HCT116 (cell line): ENCODE data around the gene RANGAP1. TPM values are rescaled to one million over a fixed set of nuclear protein-coding genes. Genes with fewer than 3 reads are reported as not detected.

Experiments used
- ATAC-seq: fragments of 200-7000 bp; cut with Tn5 transposase; 2 replicates; pipeline ENCODE4 v1.9.1; 2020; ENCODE audit warnings: mild to moderate bottlenecking, moderate library complexity
- BruUV-seq: library from RNA; stranded (reverse); fragments of 400-500 nt; replicated peaks from 2 replicates; lab custom pipeline; 2021; lab: Mats Ljungman, UMichigan
- CTCF ChIA-PET: fragments of 300-600 bp; sonication (Branson Sonifier 250); formaldehyde crosslinking; loops from one replicate; lab custom pipeline; 2021; ENCODE audit warnings: antibody characterized with exemption; lab: Charles Lee
- POLR2A ChIA-PET: fragments of 300-600, 350-600 bp; sonication (Branson Sonifier 250); formaldehyde crosslinking; loops from one replicate; lab custom pipeline; 2021; ENCODE audit warnings: antibody characterized with exemption; lab: Charles Lee
- RAD21 ChIA-PET, 2 experiments: fragments of 300-600 bp; sonication (Branson Sonifier 250); formaldehyde crosslinking; loops; one replicate each; lab custom pipeline; 2023; ENCODE audit warnings: low total read pairs in 2 of 2; ENCODE audit not compliant: uncharacterized antibody in 2 of 2, unreplicated experiment in 2 of 2, low non-redundant PET in 1 of 2; lab: Charles Lee
- DNase-seq: peaks from one replicate; pipeline ENCODE4 v3.0.0-alpha.2; 2010; ENCODE audit warnings: low read depth, low spot score
- H2AFZ ChIP-seq: fragments of 200-600 bp; shearing (Covaris generic), sonication (generic); 2 replicates; pipeline ENCODE4 v1.6.1; 2017; ENCODE audit warnings: low read depth, mixed run types, mixed read lengths, antibody characterized with exemption, low read length; ENCODE audit not compliant: poor library complexity, severe bottlenecking
- H3K27ac ChIP-seq: 2 replicates; pipeline ENCODE4 v1.5.1; 2012; ENCODE audit warnings: low read depth, low read length
- H3K27me3 ChIP-seq: fragments of 200-600 bp; sonication (generic); 2 replicates; pipeline ENCODE4 v1.6.1; 2016; ENCODE audit warnings: mixed run types, low read length, mixed read lengths; ENCODE audit not compliant: insufficient read depth
- H3K36me3 ChIP-seq, 2 experiments: fragments of 200-500 bp in 1 of 2; fragments of 200-600 bp in 1 of 2; sonication (Bioruptor generic) in 1 of 2; sonication (generic) in 1 of 2; 2 replicates each; pipeline versions ENCODE4 v1.5.1 to v1.6.1; 2014 to 2016; ENCODE audit warnings: low read length in 2 of 2, inconsistent platforms in 1 of 2, mixed read lengths in 1 of 2, mixed run types in 1 of 2; ENCODE audit not compliant: insufficient read depth in 2 of 2, control insufficient read depth in 1 of 2
- H3K4me1 ChIP-seq, 2 experiments: fragments of 200-600 bp in 1 of 2; sonication (generic) in 1 of 2; 2 replicates each; pipeline versions ENCODE4 v1.5.1 to v1.6.1; 2012 to 2017; ENCODE audit warnings: low read length in 2 of 2, inconsistent platforms in 1 of 2, mild to moderate bottlenecking in 1 of 2, mixed read lengths in 1 of 2, mixed run types in 1 of 2, moderate library complexity in 1 of 2; ENCODE audit not compliant: insufficient read depth in 2 of 2, control insufficient read depth in 1 of 2
- H3K4me2 ChIP-seq: fragments of 200-600 bp; sonication (generic); 2 replicates; pipeline ENCODE4 v1.6.1; 2017; ENCODE audit warnings: mixed run types, low read length, mixed read lengths
- H3K4me3 ChIP-seq, 2 experiments: fragments of 200-600 bp in 1 of 2; sonication (generic) in 1 of 2; replicated peaks in 1 of 2; 2 replicates each; pipeline ENCODE4 v1.5.1; 2011 to 2016; ENCODE audit warnings: low read length in 2 of 2, control low read depth in 1 of 2, low read depth in 1 of 2, mild to moderate bottlenecking in 1 of 2, mixed read lengths in 1 of 2, mixed run types in 1 of 2
- H3K79me2 ChIP-seq: fragments of 200-600 bp; sonication (generic); 2 replicates; pipeline ENCODE4 v1.6.1; 2017; ENCODE audit warnings: mild to moderate bottlenecking, mixed run types, low read length, moderate library complexity, mixed read lengths; ENCODE audit not compliant: insufficient read depth
- H3K9ac ChIP-seq: fragments of 200-600 bp; sonication (generic); 2 replicates; pipeline ENCODE4 v1.6.1; 2016; ENCODE audit warnings: low read length, mixed read lengths
- H3K9me2 ChIP-seq: fragments of 200-600 bp; sonication (generic), shearing (Covaris generic); 2 replicates; pipeline ENCODE4 v1.6.1; 2017; ENCODE audit warnings: mixed run types, mild to moderate bottlenecking, moderate library complexity; ENCODE audit not compliant: insufficient read depth
- H3K9me3 ChIP-seq, 2 experiments: fragments of 200-500 bp in 1 of 2; fragments of 200-600 bp in 1 of 2; sonication (Bioruptor generic) in 1 of 2; sonication (generic) in 1 of 2; 2 replicates each; pipeline ENCODE4 v1.6.1; 2014 to 2017; ENCODE audit warnings: low read length in 2 of 2, mixed read lengths in 2 of 2, inconsistent platforms in 1 of 2, low read depth in 1 of 2, mild to moderate bottlenecking in 1 of 2, mixed run types in 1 of 2, moderate library complexity in 1 of 2; ENCODE audit not compliant: control insufficient read depth in 1 of 2, insufficient read depth in 1 of 2
- H4K20me1 ChIP-seq: fragments of 200-600 bp; sonication (generic), shearing (Covaris generic); 2 replicates; pipeline ENCODE4 v1.6.1; 2017; ENCODE audit warnings: mixed run types, mild to moderate bottlenecking, moderate library complexity; ENCODE audit not compliant: insufficient read depth
- ATF3 ChIP-seq: IDR thresholded peaks from 2 replicates; pipeline ENCODE4 v1.6.1; 2012
- CBX3 ChIP-seq: IDR thresholded peaks from 2 replicates; pipeline ENCODE4 v1.6.1; 2012; ENCODE audit warnings: low read depth
- CEBPB ChIP-seq: IDR thresholded peaks from 2 replicates; pipeline ENCODE4 v1.6.1; 2012; ENCODE audit warnings: low read depth
- EGR1 ChIP-seq: IDR thresholded peaks from 2 replicates; pipeline ENCODE4 v1.6.1; 2012; ENCODE audit warnings: low read depth
- ELF1 ChIP-seq: IDR thresholded peaks from 2 replicates; pipeline ENCODE4 v1.6.1; 2012; ENCODE audit warnings: low read depth, borderline replicate concordance
- EZH2 ChIP-seq: fragments of 200-600 bp; sonication (generic); IDR thresholded peaks from 2 replicates; pipeline ENCODE4 v1.6.1; 2017; ENCODE audit warnings: antibody characterized with exemption, mixed run types
- EZH2phosphoT487 ChIP-seq: fragments of 200-600 bp; IDR thresholded peaks from 2 replicates; pipeline ENCODE4 v1.6.1; 2018; ENCODE audit warnings: antibody characterized with exemption, borderline replicate concordance
- FOSL1 ChIP-seq: IDR thresholded peaks from 2 replicates; pipeline ENCODE4 v1.6.1; 2012; ENCODE audit warnings: low read depth
- JUND ChIP-seq: IDR thresholded peaks from 2 replicates; pipeline ENCODE4 v1.6.1; 2012
- MAX ChIP-seq: IDR thresholded peaks from 2 replicates; pipeline ENCODE4 v1.6.1; 2012
- POLR2A ChIP-seq: IDR thresholded peaks from 2 replicates; pipeline ENCODE4 v1.7.0; 2011; ENCODE audit warnings: borderline replicate concordance; ENCODE audit not compliant: insufficient read depth, insufficient read length; ENCODE audit errors: extremely low read depth
- POLR2AphosphoS5 ChIP-seq: IDR thresholded peaks from 2 replicates; pipeline ENCODE4 v1.6.1; 2011; ENCODE audit warnings: mild to moderate bottlenecking, low read depth, low read length, moderate library complexity
- RAD21 ChIP-seq: IDR thresholded peaks from 2 replicates; pipeline ENCODE4 v1.6.1; 2012; ENCODE audit warnings: low read depth, mild to moderate bottlenecking
- REST ChIP-seq: IDR thresholded peaks from 2 replicates; pipeline ENCODE4 v1.6.1; 2012; ENCODE audit warnings: low read depth
- SIN3A ChIP-seq: IDR thresholded peaks from 2 replicates; pipeline ENCODE4 v1.6.1; 2012; ENCODE audit warnings: low read depth
- SP1 ChIP-seq: IDR thresholded peaks from 2 replicates; pipeline ENCODE4 v1.6.1; 2012; ENCODE audit warnings: low read depth
- SRF ChIP-seq: IDR thresholded peaks from 2 replicates; pipeline ENCODE4 v1.6.1; 2012; ENCODE audit warnings: low read depth
- ZFX ChIP-seq: fragments of 450-650 bp; IDR thresholded peaks from 2 replicates; pipeline ENCODE4 v1.6.1; 2017
- ZNF274 ChIP-seq: fragments of 200-500 bp; sonication (Bioruptor generic); IDR thresholded peaks from 2 replicates; pipeline ENCODE4 v1.6.1; 2014; ENCODE audit warnings: mild to moderate bottlenecking, low read depth, low read length, inconsistent platforms
- intact Hi-C: fragments of 100-400 bp; cut with micrococcal nuclease; formaldehyde crosslinking; loops from 2 replicates; pipeline ENCODE4 v1.10.0; 2022
- total RNA-seq: library from RNA; stranded (reverse); gene quantifications from one replicate; pipeline ENCODE4 v1.2.1, GENCODE V29; 2021; ENCODE audit not compliant: unreplicated experiment
- TF ChIP-seq, protein P1 (sequence below), 3 experiments: fragments of 200-600 bp in 1 of 3; sonication (generic) in 1 of 3; IDR thresholded peaks in 2 of 3; conservative IDR thresholded peaks in 1 of 3; 2 replicates each; pipeline ENCODE4 v1.5.1; 2012 to 2017; ENCODE audit warnings: low read depth in 2 of 3, low read length in 2 of 3, antibody characterized with exemption in 1 of 3, borderline replicate concordance in 1 of 3, control low read depth in 1 of 3, mild to moderate bottlenecking in 1 of 3, mixed read lengths in 1 of 3, mixed run types in 1 of 3, moderate library complexity in 1 of 3; ENCODE audit not compliant: insufficient read depth in 1 of 3

RANGAP1 gene
- total RNA-seq, 1 experiment from 2014 or later, result 121 TPM

GRCh38 chr22:41280854-41281253 lies 5.1 kb downstream of the RANGAP1 start:
- TF ChIP-seq RAD21, result no peak
- TF ChIP-seq, protein P1, sequence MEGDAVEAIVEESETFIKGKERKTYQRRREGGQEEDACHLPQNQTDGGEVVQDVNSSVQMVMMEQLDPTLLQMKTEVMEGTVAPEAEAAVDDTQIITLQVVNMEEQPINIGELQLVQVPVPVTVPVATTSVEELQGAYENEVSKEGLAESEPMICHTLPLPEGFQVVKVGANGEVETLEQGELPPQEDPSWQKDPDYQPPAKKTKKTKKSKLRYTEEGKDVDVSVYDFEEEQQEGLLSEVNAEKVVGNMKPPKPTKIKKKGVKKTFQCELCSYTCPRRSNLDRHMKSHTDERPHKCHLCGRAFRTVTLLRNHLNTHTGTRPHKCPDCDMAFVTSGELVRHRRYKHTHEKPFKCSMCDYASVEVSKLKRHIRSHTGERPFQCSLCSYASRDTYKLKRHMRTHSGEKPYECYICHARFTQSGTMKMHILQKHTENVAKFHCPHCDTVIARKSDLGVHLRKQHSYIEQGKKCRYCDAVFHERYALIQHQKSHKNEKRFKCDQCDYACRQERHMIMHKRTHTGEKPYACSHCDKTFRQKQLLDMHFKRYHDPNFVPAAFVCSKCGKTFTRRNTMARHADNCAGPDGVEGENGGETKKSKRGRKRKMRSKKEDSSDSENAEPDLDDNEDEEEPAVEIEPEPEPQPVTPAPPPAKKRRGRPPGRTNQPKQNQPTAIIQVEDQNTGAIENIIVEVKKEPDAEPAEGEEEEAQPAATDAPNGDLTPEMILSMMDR (IDR thresholded peaks at IDR 0.05 in 2 of 3, conservative IDR thresholded peaks at IDR 0.05 in 1 of 3; ENCODE audit: borderline replicate concordance in 1 of 3, insufficient read depth in 1 of 3, low read depth in 2 of 3, low read length in 2 of 3), result no peak
- no peak for TF ChIP-seq MAX
- no peak for TF ChIP-seq REST
- no peak for TF ChIP-seq SP1
- TF ChIP-seq EZH2phosphoT487, result no peak
- TF ChIP-seq ZFX, result no peak
- TF ChIP-seq CEBPB, result no peak
- TF ChIP-seq ATF3, result no peak
- TF ChIP-seq JUND, result no peak
- TF ChIP-seq FOSL1, result no peak
- TF ChIP-seq ZNF274, result no peak
- no peak for TF ChIP-seq POLR2A
- TF ChIP-seq SRF, result no peak
- TF ChIP-seq POLR2AphosphoS5, result no peak
- TF ChIP-seq EZH2, result no peak
- TF ChIP-seq CBX3, result no peak
- TF ChIP-seq EGR1, result no peak
- TF ChIP-seq ELF1, result no peak
- TF ChIP-seq SIN3A, result no peak
- Histone ChIP-seq H3K4me1 (peaks cover 7 to 14% of the 10 kb centered on the region in 2 experiments; a peak in 3 of 4 replicates), H3K36me3 (peaks cover 39 to 61% of the 10 kb centered on the region in 2 experiments), H3K9me2 (no peaks in the 10 kb centered on the region), H3K4me2 (no peak overlapping the region), H3K79me2 (peaks cover 89% of the 10 kb centered on the region), H3K4me3 (no peak overlapping the region), H4K20me1 (no peaks in the 10 kb centered on the region), H3K27ac (peak overlapping the region; percentile 40; the same call in 1 of the 2 replicates), H2AFZ (no peak overlapping the region), H3K9ac (no peak overlapping the region), H3K9me3 (no peaks in the 10 kb centered on the region), H3K27me3 (no peaks in the 10 kb centered on the region)
- ChIA-PET RAD21 (no interaction called here), POLR2A (no interaction called here), CTCF (no interaction called here)
- no TSS peak for BruUV-seq
- intact Hi-C loops, result no loop called here
- ATAC-seq (no peak), DNase-seq (no peak)
